ENCODE results near the gene KCNJ18. TPM values are rescaled to one million over a fixed set of nuclear protein-coding genes. Genes with fewer than 3 reads are reported as not detected.
"Not testable (repeated sequence)": the region's sequence is repeated elsewhere in the genome, so short reads cannot be mapped to it uniquely, and the experiment has no call there.

Gene KCNJ18
- not detected in 2 replicates for total RNA-seq (2016; rRNA removed; fragmentation: Illumina TruSeq; extraction: Trizol)
- not detected in 2 replicates for total RNA-seq (2016; cell fraction: cytosol; rRNA removed; fragmentation: Illumina TruSeq; extraction: Trizol; ENCODE audit: low read depth)
- not detected in 2 replicates for total RNA-seq (2016; cell fraction: insoluble cytoplasmic fraction; rRNA removed; fragmentation: Illumina TruSeq; extraction: Trizol)
- not detected in 2 replicates for total RNA-seq (2016; cell fraction: membrane; rRNA removed; fragmentation: Illumina TruSeq; extraction: Trizol)
- total RNA-seq (2016; cell fraction: nucleus; rRNA removed; fragmentation: Illumina TruSeq; extraction: Trizol): not detected in 2 replicates
- not detected in 2 replicates for polyA plus RNA-seq (2011; rRNA removed)
- polyA plus RNA-seq (2011; cell fraction: cytosol; rRNA removed): not detected in 2 replicates
- polyA plus RNA-seq (2011; cell fraction: nucleus; rRNA removed): not detected in 2 replicates
- polyA plus RNA-seq (2012): not detected in 2 replicates
- not detected in 2 replicates for polyA plus RNA-seq (2016; cell fraction: cytosol; fragmentation: Illumina TruSeq; extraction: Trizol; ENCODE audit: low read depth)
- not detected in 2 replicates for polyA plus RNA-seq (2016; cell fraction: insoluble cytoplasmic fraction; fragmentation: Illumina TruSeq; extraction: Trizol; ENCODE audit: low read depth)
- polyA plus RNA-seq (2016; cell fraction: membrane; fragmentation: Illumina TruSeq; extraction: Trizol; ENCODE audit: low read depth): not detected in 2 replicates
- not detected in 2 replicates for polyA plus RNA-seq (2016; cell fraction: nucleus; fragmentation: Illumina TruSeq; extraction: Trizol; ENCODE audit: insufficient read depth, low read depth)
- not detected in 2 replicates for polyA minus RNA-seq (2011; rRNA and poly(A)+ RNA removed; ENCODE audit: low replicate concordance)
- polyA minus RNA-seq (2011; cell fraction: cytosol; rRNA and poly(A)+ RNA removed): not detected in 2 replicates
- not detected in 2 replicates for polyA minus RNA-seq (2011; cell fraction: nucleus; rRNA and poly(A)+ RNA removed)
- not detected for Bru-seq, nascent RNA
- BruChase-seq, experiment 1, labeled RNA remaining after a 6-hour chase: not detected
- not detected for BruChase-seq, experiment 2, labeled RNA remaining after a 2-hour chase
- long read RNA-seq, experiment 1: 0 reads
- long read RNA-seq, experiment 2: 0 reads

DNA sequence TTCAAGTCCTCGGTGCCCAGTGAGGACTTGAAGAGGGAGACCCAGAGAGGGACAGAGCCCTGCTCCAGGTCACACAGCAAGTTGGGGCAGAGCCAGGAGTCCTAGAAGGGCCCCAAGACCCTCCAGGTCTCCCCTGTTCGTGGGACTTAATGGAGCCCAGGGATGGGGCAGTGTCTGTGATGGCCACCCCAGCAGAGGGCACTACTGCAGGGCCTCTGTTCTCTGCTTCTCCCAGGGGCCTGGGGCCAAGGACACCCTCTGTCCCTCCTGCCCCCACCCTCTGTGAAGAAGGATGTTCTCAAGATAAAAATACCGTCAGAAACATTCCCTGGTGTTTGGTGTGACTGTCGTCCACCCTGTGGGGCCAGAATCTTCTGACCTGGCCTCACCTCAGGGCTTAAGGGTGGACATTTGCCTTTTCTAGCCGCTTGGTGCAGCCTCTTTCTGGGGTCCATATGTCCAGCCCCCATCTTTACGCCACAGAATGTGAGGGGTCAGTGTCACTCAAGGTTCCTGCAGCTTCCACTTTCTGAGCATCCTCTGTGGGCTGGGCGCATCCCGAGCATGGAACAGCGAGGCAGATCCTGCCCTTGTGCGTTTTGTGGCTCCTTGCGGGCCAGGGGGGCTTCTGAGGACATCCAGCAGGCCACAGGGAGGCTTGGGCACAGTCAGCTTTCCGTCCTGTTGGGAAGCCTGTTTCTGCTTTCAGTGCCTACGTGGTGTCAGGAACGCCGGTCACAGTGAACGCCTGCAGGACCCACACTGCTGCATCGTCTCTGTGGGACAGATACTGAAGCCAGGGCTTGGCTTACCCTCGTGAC, at the start of gene KCNJ18:
Gene KCNJ18 (plus strand): TSS at position 641 of the 821 bp plus-strand sequence. CDS start 10,264 bp downstream, outside the sequence.
- POLR2A ChIA-PET; H3K27ac ChIP-seq (ENCODE audit: extremely low read length, insufficient read depth, low read length); H3K9me3 ChIP-seq (ENCODE audit: low read length); H4K20me1 ChIP-seq (ENCODE audit: insufficient read depth, low read length); H3K4me2 ChIP-seq (ENCODE audit: low read depth, low read length); intact Hi-C loops (cut with micrococcal nuclease; ENCODE audit: unreplicated experiment); CTCF ChIA-PET (ENCODE audit: low intra/inter-chr PET ratio, low total read pairs); H3K79me2 ChIP-seq (ENCODE audit: insufficient read depth, low read length); H3K27me3 ChIP-seq (ENCODE audit: control insufficient read depth in 1 of 2, insufficient read depth in 2 of 2, low read length in 2 of 2); H2AFZ ChIP-seq (ENCODE audit: low read length); in situ Hi-C loops (cut with HindIII; ENCODE audit: extremely low pct_ligation_motif_present, low pct_unique_long_range_greater_than_20kb); H3K36me3 ChIP-seq (replicated peaks in 1 of 2; ENCODE audit: control insufficient read depth in 1 of 2, insufficient read depth in 2 of 2, low read length in 2 of 2); DNase-seq (ENCODE audit: low spot score); H3K9ac ChIP-seq (ENCODE audit: insufficient read depth, low read depth, low read length); H3K4me3 ChIP-seq (replicated peaks in 1 of 3; ENCODE audit: insufficient read depth in 1 of 3, low read depth in 2 of 3, low read length in 3 of 3); FAIRE-seq; H3K4me1 ChIP-seq (ENCODE audit: insufficient read depth, low read length); BruUV-seq (replicated peaks): not testable (repeated sequence)
- WGBS (ENCODE audit: low lambda C conversion rate): 4% methylated on average over 5 of the region's 18 CpGs
- ATAC-seq: peak; percentile 46

GRCh38 chr17:21648125-21648524, 44.2 kb upstream of the KCNJ18 start:
- POLR2A ChIA-PET; BruUV-seq (replicated peaks); H2AFZ ChIP-seq (ENCODE audit: low read length); H3K9ac ChIP-seq (ENCODE audit: insufficient read depth, low read depth, low read length); H3K27me3 ChIP-seq (ENCODE audit: control insufficient read depth in 1 of 2, insufficient read depth in 2 of 2, low read length in 2 of 2); CTCF ChIA-PET (ENCODE audit: low intra/inter-chr PET ratio, low total read pairs); H3K79me2 ChIP-seq (ENCODE audit: insufficient read depth, low read length); H3K4me1 ChIP-seq (ENCODE audit: insufficient read depth, low read length); H3K27ac ChIP-seq (ENCODE audit: extremely low read length, insufficient read depth, low read length); intact Hi-C loops (cut with micrococcal nuclease; ENCODE audit: unreplicated experiment); ATAC-seq; in situ Hi-C loops (cut with HindIII; ENCODE audit: extremely low pct_ligation_motif_present, low pct_unique_long_range_greater_than_20kb); FAIRE-seq; H4K20me1 ChIP-seq (ENCODE audit: insufficient read depth, low read length); DNase-seq (ENCODE audit: low spot score); H3K4me3 ChIP-seq (replicated peaks in 1 of 3; ENCODE audit: insufficient read depth in 1 of 3, low read depth in 2 of 3, low read length in 3 of 3); H3K4me2 ChIP-seq (ENCODE audit: low read depth, low read length); H3K9me3 ChIP-seq (ENCODE audit: low read length); H3K36me3 ChIP-seq (replicated peaks in 1 of 2; ENCODE audit: control insufficient read depth in 1 of 2, insufficient read depth in 2 of 2, low read length in 2 of 2): not testable (repeated sequence)
- 0% methylated on average over 4 of the region's 6 CpGs for WGBS (ENCODE audit: low lambda C conversion rate)

Measured in HepG2 (cell line).